GM18505 (cell line): ENCODE measurements around the gene GRB2.
A peak's percentile ranks its signal among the peaks of the same experiment; 100 is the strongest.
"Not testable (repeated sequence)": the region's sequence is repeated elsewhere in the genome, so short reads cannot be mapped to it uniquely, and the experiment has no call there.

Source experiments
- ATAC-seq: cut with Tn5 transposase; IDR thresholded peaks from one replicate; pipeline ENCODE4 v1.9.1; 2021; ENCODE audit not compliant: unreplicated experiment
- POLR2A ChIP-seq: IDR thresholded peaks from 4 replicates; pipeline ENCODE4 v1.6.1; 2011; ENCODE audit warnings: borderline replicate concordance; ENCODE audit not compliant: insufficient read depth, insufficient read length; ENCODE audit errors: extremely low read depth

GRB2 gene

DNA sequence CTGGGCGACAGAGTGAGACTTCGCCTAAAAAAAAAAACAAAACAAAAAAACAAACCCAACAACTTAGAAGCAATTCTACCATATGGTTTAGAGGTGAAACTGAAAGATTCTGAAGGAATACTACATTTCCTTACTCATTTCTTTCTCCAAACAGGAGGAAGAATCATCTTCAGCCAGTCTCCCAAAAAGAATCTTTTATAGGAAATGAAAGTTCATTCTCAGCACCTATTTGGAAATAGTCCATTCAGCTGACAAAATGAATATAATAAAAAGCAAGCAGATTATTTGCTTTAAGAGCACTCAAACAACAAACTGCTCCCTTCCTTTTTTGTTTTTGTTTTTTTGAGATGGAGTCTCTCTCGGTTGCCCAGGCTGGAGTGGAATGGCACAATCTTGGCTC, 17.7 kb downstream of the GRB2 start:
- ATAC-seq = no peak
- no peak for TF ChIP-seq POLR2A

DNA sequence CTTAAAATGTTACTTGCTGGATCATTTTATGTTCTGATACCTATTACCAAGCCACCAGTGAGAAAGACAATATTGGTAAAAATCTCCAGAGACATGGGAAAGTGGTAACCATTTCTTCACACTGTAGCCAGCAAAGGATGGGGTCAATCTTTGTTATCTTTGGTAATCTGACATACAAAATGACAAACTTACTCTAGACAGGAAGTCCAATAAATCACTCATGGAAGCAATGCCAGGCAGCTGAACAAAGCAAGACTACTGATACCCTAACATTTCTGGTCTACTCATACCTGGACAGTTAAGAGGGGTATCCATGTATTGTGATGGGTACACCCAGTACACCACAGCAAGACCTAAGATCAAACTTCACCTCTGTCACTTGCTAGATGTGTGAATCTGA, 19.0 kb downstream of the GRB2 start:
- ATAC-seq = no peak
- TF ChIP-seq POLR2A = no peak

DNA sequence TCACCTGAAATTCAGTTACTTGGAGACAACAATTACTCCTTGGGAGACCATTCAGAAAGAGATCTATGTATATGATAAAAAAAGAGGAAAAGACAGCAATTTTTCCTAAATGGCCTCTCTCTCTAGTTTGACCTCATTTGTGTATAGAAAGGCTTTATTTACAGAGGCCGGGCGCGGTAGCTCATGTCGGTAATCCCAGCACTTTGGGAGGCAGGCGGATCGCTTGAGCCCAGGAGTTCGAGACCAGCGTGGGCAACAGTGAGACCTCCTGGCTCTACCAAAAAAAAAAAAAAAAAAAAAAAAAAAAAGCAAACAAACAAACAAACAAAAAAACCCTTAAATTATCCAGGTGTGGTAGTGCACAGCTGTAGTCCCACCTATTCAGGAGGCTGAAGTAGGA, 20.7 kb downstream of the GRB2 start:
- TF ChIP-seq POLR2A = no peak
- no peak for ATAC-seq

DNA sequence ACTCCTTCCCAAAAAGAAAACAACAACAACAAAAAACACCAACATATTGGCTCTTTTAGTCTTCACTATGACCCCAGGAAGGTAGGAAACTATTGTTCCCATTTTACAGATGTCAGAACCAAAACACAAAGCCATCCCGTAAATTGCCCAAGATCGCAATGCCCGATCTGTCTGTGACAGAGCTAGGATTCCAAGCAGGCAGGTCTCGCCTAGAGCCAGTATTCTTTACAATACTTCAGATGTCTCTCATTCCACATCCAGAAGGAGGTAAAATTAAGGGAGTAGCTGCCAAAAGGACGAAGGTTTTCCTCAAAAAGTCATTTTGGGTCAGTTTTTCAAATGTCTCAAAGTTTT, 21.7 kb downstream of the GRB2 start:
- no peak for TF ChIP-seq POLR2A
- ATAC-seq = no peak

DNA sequence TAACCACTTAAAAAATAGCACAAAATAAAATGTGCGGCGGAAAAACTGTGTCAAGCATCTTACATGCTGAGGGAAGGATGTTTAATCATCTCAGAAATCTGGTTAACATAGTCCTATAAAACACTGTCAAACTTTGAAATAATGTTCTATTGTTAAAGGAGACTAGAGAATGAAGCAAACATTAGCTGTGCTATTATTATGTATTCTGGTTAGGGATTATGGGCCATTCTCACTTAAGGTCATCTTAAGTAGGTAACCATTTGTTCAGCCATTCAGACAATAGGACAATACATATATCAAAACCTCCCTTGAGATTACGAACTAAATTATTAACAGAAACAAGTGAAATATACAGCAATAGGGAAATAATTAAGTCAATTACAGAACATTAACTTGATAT, 24.7 kb downstream of the GRB2 start:
- TF ChIP-seq POLR2A = no peak
- ATAC-seq = no peak

DNA sequence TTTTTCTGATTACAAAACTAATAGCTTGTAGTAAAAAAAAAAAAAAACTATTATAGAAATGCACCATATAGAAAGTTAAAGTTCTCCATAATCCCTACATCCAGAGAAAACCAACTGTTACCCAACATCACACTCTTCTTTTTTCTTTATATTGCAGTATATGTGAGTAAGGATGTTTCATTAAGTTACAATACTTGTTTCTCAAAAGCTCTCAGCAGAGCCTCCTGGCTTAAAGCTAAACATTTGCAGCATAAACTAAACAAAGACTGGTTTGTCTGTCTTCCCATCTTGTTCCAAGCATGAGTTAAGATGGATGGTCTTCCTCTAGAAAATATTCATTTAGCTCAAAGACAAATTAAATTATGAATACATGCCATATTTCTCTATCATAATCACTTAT, 25.2 kb downstream of the GRB2 start:
- no peak for TF ChIP-seq POLR2A
- ATAC-seq = no peak

DNA sequence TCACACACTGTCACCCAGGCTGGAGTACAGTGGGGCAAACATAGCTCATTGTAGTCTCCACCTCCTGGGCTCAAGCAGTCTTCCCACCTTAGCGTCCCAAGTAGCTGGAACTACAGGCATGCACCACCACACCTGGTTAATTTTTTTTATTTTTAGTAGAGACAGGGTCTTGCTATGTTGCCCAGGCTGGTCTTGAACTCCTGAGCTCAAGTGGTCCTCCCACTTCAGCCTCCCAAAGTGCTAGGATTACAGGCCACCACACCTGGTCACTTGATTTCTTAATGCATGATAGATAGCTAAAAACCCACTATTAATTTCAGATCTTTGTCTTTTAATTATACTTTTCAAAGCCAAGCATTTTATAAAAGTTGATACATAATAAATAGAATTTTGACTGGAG, 26.1 kb downstream of the GRB2 start:
- not testable (repeated sequence) for ATAC-seq

DNA sequence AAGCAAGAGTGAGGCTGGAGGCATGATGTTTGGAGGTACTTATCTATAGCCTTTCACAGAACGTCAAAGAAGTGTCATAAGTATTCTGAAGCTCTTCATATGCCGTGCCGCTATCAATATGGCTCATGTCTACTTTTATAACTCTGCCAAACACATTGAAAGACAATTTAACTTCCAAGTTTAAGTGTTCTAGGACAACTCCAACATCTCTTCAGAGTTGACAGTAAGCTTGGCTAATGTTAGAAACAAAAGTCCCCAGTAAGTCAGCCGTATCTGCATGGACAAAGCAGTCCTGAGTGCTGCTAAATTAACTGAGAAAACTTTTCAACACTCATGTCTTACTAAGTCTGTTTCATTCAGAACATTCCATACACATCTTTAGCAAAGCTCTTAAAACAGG, 32.2 kb downstream of the GRB2 start:
- no peak for ATAC-seq
- TF ChIP-seq POLR2A = no peak

DNA sequence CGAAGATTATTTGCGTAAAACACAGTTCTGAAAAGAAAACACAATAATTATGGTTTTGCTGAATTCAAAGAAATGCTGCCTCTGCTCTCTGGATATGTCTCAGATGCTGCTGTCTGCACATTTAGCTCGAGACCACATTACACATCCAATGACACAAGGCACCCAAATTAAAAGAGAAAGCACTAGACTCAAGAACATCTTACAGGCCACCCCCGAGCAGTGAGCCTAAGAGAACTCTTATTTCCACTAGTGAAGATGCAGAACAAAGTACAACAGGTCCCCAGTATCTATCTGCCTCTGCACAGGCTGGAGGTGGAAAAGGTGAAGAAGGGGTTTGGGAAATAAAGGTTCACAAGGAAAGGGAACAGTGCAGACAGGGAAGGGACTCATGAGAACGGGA, 33.5 kb downstream of the GRB2 start:
- TF ChIP-seq POLR2A = peak; percentile 24
- ATAC-seq = no peak

DNA sequence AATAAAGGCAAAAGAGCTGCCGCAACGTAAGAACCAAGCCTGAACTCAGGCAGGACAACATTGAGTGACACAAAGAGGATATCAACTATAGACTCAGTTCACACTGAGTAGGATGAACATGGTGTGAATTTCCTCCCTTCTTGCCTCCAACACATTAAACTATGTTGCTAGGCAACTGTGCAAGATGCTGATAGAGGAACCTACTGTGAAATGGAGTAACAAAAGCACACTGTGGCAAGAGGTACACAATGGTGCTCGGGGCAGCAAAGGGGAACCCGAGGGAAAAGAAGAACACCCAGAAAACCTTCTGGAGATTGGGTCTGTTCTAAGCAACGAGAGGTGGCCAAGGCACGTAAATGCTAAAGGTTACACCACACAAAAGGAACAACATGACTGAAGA, 34.1 kb downstream of the GRB2 start:
- TF ChIP-seq POLR2A = no peak
- ATAC-seq = no peak

DNA sequence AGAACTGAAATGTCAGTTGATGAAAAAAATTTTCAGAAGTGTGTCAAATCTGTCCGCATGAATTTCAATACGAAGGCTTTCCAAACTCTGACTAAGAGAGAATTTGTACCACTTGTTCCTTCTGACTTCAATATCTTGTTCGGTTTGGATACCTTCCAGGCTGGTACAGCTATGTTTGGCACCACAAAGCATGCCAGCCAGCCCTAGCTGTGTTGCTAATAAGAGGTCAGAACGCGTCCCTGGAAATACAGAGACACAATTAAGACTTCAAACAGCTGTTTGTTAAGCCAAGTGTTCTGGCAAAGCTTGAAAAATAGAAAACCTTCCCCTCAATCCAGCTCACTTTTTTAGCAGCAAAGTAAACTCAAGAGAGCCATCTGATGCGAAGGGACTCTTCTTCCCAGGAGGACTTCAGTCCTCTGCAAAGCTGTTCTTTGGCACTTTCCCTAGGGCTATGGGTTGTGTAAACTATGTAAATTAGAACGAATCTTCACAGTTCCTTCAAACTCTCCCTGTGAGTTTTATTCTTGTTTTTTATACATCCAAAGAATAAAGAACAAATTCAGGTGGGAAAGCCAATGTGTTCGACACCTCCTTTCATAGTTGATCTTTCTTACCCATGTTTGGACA, 35.1 kb downstream of the GRB2 start:
- no peak for ATAC-seq
- TF ChIP-seq POLR2A = no peak

DNA sequence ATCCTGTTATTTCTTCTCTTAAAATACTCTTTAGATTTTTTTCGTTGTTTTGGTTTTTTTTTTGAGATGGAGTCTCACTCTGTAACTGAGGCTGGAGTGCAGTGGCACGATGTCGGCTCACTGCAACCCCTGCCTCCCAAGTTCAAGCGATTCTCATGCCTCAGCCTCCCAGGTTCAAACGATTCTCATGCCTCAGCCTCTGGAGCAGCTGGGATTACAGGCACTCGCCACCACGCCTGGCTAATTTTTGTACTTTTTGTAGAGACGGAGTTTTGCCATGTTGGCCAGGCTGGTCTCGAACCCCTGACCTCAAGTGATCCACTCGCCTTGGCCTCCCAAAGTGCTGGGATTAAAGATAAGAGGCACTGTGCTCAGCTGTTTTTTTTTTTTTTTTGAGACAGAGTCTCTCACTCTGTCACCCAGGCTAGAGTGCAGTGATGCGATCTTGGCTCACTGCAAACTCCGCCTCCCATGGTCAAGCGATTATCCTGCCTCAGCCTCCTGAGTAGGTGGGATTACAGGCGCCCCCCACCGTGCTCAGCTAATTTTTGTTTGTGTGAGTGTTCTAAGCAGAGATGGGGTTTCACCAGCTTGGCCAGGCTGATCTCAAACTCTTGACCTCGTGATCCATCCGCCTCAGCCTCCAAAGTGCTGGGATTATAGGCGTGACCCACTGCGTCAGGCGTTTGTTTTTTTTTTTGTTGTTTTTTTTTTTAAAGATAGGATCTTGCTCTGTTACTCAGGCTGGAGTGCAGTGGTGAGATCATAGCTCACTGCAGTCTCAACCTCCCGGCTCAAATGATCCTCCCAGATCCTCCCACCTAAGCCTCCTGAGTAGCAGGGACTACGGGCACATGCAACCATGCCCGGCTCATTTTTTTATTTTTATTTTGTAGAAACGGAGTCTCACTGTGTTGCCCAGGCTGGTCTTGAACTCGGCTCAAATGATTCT, 37.4 kb downstream of the GRB2 start:
- not testable (repeated sequence) for ATAC-seq

DNA sequence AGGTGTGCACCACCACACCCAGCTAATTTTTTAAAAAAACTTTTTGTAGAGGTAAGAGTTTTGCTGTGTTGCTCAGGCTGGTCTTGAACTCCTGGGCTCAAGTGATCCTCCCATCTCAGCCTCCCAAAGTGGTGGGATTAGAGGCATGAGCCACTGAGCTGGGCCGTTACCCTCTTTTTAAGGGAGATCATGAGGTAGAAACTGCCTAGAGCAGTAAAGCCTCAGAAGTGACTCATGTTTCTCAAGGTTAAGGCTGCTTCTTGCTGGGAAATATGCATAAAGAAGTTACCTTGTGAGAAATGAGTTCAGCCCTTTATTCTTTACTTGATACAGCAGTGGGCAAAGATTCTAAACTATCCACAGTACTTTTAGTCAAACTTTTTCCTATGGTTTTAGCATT, 38.2 kb downstream of the GRB2 start:
- no peak for ATAC-seq
- no peak for TF ChIP-seq POLR2A

DNA sequence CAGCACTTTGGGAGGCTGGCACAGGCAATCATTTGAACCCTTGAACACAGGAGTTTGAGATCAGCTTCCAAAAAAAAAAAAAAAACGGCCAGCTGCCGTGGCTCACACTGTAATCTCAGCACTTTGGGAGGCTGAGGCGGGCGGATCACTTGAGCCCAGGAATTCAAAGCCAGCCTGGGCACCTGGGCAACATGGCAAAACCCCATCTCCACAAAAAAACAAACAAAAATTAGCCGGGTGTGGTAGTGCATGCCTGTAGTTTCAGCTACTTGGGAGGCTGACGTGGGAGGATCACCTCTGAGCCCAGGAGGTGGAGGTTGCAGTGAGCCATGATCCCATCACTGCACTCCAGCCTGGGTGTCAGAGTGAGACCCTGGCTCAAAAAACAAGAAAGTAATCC, 39.0 kb downstream of the GRB2 start:
- no peak for TF ChIP-seq POLR2A
- no peak for ATAC-seq
